Muscle of leg (tissue), 11 donors: ENCODE data around the gene TULP4. TPM values are rescaled to one million over a fixed set of nuclear protein-coding genes. Genes with fewer than 3 reads are reported as not detected.

Source experiments
- DNase-seq: peaks from one replicate; pipeline ENCODE4 v3.0.0; 2013
- H3K27ac ChIP-seq: one replicate; pipeline ENCODE4 v1.5.1; 2013; ENCODE audit warnings: mild to moderate bottlenecking, low read length, control low read depth
- H3K27me3 ChIP-seq: one replicate; pipeline ENCODE4 v1.6.1; 2013; ENCODE audit warnings: low read length; ENCODE audit not compliant: control insufficient read depth, insufficient read depth
- H3K36me3 ChIP-seq: one replicate; pipeline ENCODE4 v1.6.1; 2013; ENCODE audit warnings: low read length; ENCODE audit not compliant: control insufficient read depth, insufficient read depth
- H3K4me1 ChIP-seq: one replicate; pipeline ENCODE4 v1.6.1; 2013; ENCODE audit warnings: low read length; ENCODE audit not compliant: control insufficient read depth, insufficient read depth
- H3K4me3 ChIP-seq: one replicate; pipeline ENCODE4 v1.5.1; 2013; ENCODE audit warnings: low read length, control low read depth
- H3K9me3 ChIP-seq: replicated peaks from 2 replicates; pipeline ENCODE4 v1.6.1; 2013; ENCODE audit warnings: low read depth, low read length; ENCODE audit not compliant: control insufficient read depth
- WGBS: methylation state at CpG from one replicate; pipeline ENCODE4 v1.1.5; 2013; ENCODE audit warnings: missing lambda C conversion rate; ENCODE audit not compliant: insufficient coverage; 5-methylcytosine and 5-hydroxymethylcytosine counted together
- polyA plus RNA-seq, 8 donors: library from polyadenylated mRNA; unstranded; fragments of 120-200 nt; gene quantifications; one replicate each; pipeline versions ENCODE4 v1.2.1 to v1.2.3, GENCODE V29; 2013; ENCODE audit warnings: inconsistent platforms in 1 of 8, low replicate concordance in 1 of 8; ENCODE audit not compliant: insufficient read length in 8 of 8, insufficient read depth in 1 of 8
- total RNA-seq: library from RNA; stranded (reverse); fragments of 120-200 nt; gene quantifications from one replicate; pipeline ENCODE4 v1.2.4, GENCODE V29; 2013

TULP4 gene
- total and polyA plus RNA-seq, 9 donors: 11.2 to 176 (median 17.8) TPM

GRCh38 chr6:158370805-158371204 lies 58.5 kb downstream of the TULP4 start:
- Histone ChIP-seq H3K27ac (no peak overlapping the region), H3K9me3 (no peaks in the 10 kb centered on the region), H3K36me3 (no peaks in the 10 kb centered on the region), H3K4me3 (no peak overlapping the region), H3K27me3 (no peaks in the 10 kb centered on the region), H3K4me1 (peaks cover 7% of the 10 kb centered on the region)
- DNase-seq: no peak
- WGBS: 58% methylated on average over 2 of the region's 4 CpGs

- no peaks in the 10 kb centered on the region for H3K9me3 ChIP-seq
- WGBS: no CpG with 5 or more reads among the region's 5 CpGs
- H3K4me3 ChIP-seq: no peak overlapping the region
- no peak for DNase-seq
- H3K27me3 ChIP-seq: no peaks in the 10 kb centered on the region
- H3K27ac ChIP-seq: no peak overlapping the region
- no peaks in the 10 kb centered on the region for H3K36me3 ChIP-seq
- peaks cover 12% of the 10 kb centered on the region for H3K4me1 ChIP-seq
These were observed 59.0 kb downstream of the TULP4 start for GRCh38 chr6:158371261-158371660.

- no peaks in the 10 kb centered on the region for H3K9me3 ChIP-seq
- DNase-seq: no peak
- H3K4me1 ChIP-seq: peaks cover 18% of the 10 kb centered on the region
- H3K36me3 ChIP-seq: no peaks in the 10 kb centered on the region
- no peaks in the 10 kb centered on the region for H3K27me3 ChIP-seq
- H3K27ac ChIP-seq: no peak overlapping the region
- no CpG with 5 or more reads among the region's 3 CpGs for WGBS
- no peak overlapping the region for H3K4me3 ChIP-seq
These were observed 60.3 kb downstream of the TULP4 start for GRCh38 chr6:158372574-158372973.

GRCh38 chr6:158373214-158373613 lies 60.9 kb downstream of the TULP4 start:
- no peaks in the 10 kb centered on the region for H3K36me3 ChIP-seq
- H3K4me3 ChIP-seq: no peak overlapping the region
- H3K27me3 ChIP-seq: no peaks in the 10 kb centered on the region
- H3K27ac ChIP-seq: no peak overlapping the region
- WGBS: 91% methylated on average over 4 of the region's 9 CpGs
- no peaks in the 10 kb centered on the region for H3K9me3 ChIP-seq
- DNase-seq: no peak
- H3K4me1 ChIP-seq: peaks cover 23% of the 10 kb centered on the region

GRCh38 chr6:158374020-158374419 lies 61.8 kb downstream of the TULP4 start:
- Histone ChIP-seq H3K4me3 (no peak overlapping the region), H3K9me3 (no peaks in the 10 kb centered on the region), H3K36me3 (no peaks in the 10 kb centered on the region), H3K4me1 (peaks cover 26% of the 10 kb centered on the region), H3K27ac (no peak overlapping the region), H3K27me3 (no peaks in the 10 kb centered on the region)
- WGBS: 100% methylated on average over 1 of the region's 5 CpGs
- no peak for DNase-seq

GRCh38 chr6:158376631-158377081 lies 64.4 kb downstream of the TULP4 start:
- Histone ChIP-seq H3K36me3 (no peaks in the 10 kb centered on the region), H3K4me1 (peaks cover 29% of the 10 kb centered on the region), H3K27ac (peak overlapping the region; percentile 78), H3K27me3 (no peaks in the 10 kb centered on the region), H3K9me3 (no peaks in the 10 kb centered on the region), H3K4me3 (no peak overlapping the region)
- DNase-seq: peak; percentile 92
- WGBS: 55% methylated on average over 3 of the region's 3 CpGs

- Histone ChIP-seq H3K36me3 (no peaks in the 10 kb centered on the region), H3K27me3 (no peaks in the 10 kb centered on the region), H3K4me1 (peaks cover 31% of the 10 kb centered on the region), H3K9me3 (no peaks in the 10 kb centered on the region), H3K4me3 (no peak overlapping the region), H3K27ac (peak overlapping the region; percentile 4)
- peak; percentile 61 for DNase-seq
- WGBS: 40% methylated on average over 3 of the region's 4 CpGs
These were observed 65.6 kb downstream of the TULP4 start for GRCh38 chr6:158377860-158378259.

GRCh38 chr6:158379336-158379735 lies 67.1 kb downstream of the TULP4 start:
- DNase-seq: no peak
- peaks cover 30% of the 10 kb centered on the region for H3K4me1 ChIP-seq
- H3K9me3 ChIP-seq: no peaks in the 10 kb centered on the region
- H3K4me3 ChIP-seq: no peak overlapping the region
- H3K27ac ChIP-seq: no peak overlapping the region
- no peaks in the 10 kb centered on the region for H3K27me3 ChIP-seq
- no peaks in the 10 kb centered on the region for H3K36me3 ChIP-seq
- 96% methylated on average over 7 of the region's 7 CpGs for WGBS

- Histone ChIP-seq H3K27me3 (no peaks in the 10 kb centered on the region), H3K4me1 (peaks cover 23% of the 10 kb centered on the region)
- no CpG with 5 or more reads among the region's 2 CpGs for WGBS
These were observed 68.9 kb downstream of the TULP4 start for GRCh38 chr6:158381214-158381613.

GRCh38 chr6:158382491-158382890 lies 70.2 kb downstream of the TULP4 start:
- 60% methylated on average over 1 of the region's 1 CpG for WGBS
- no peaks in the 10 kb centered on the region for H3K9me3 ChIP-seq

More at GRCh38 chr6:158381214-158381613, 68.9 kb downstream of the TULP4 start:
- H3K4me3 ChIP-seq: no peak overlapping the region
- H3K27ac ChIP-seq: no peak overlapping the region
- no peaks in the 10 kb centered on the region for H3K9me3 ChIP-seq
- no peaks in the 10 kb centered on the region for H3K36me3 ChIP-seq
- no peak for DNase-seq

GRCh38 chr6:158383057-158383456 lies 70.8 kb downstream of the TULP4 start:
- no peak overlapping the region for H3K27ac ChIP-seq
- peaks cover 12% of the 10 kb centered on the region for H3K4me1 ChIP-seq
- H3K4me3 ChIP-seq: no peak overlapping the region
- no peaks in the 10 kb centered on the region for H3K36me3 ChIP-seq
- no peaks in the 10 kb centered on the region for H3K27me3 ChIP-seq
- no peak for DNase-seq
- WGBS: 100% methylated on average over 1 of the region's 1 CpG
- H3K9me3 ChIP-seq: no peaks in the 10 kb centered on the region

More at GRCh38 chr6:158382491-158382890, 70.2 kb downstream of the TULP4 start:
- Histone ChIP-seq H3K36me3 (no peaks in the 10 kb centered on the region), H3K27me3 (no peaks in the 10 kb centered on the region), H3K4me3 (no peak overlapping the region), H3K4me1 (peaks cover 18% of the 10 kb centered on the region), H3K27ac (no peak overlapping the region)
- no peak for DNase-seq
